PC-9 (cell line): ENCODE results near the gene ADD3.

Experiments used
- EZH2 ChIP-seq: fragments of 200-600 bp; sonication (generic); IDR thresholded peaks from 2 replicates; pipeline ENCODE4 v1.8.0; 2017; ENCODE audit warnings: antibody characterized with exemption, low read depth
- TF ChIP-seq, protein P1 (sequence below): fragments of 200-600 bp; sonication (generic); conservative IDR thresholded peaks from 2 replicates; pipeline ENCODE4 v1.6.1; 2017; ENCODE audit warnings: mixed run types, antibody characterized with exemption, mild to moderate bottlenecking, moderate library complexity

- TF ChIP-seq, protein P1, sequence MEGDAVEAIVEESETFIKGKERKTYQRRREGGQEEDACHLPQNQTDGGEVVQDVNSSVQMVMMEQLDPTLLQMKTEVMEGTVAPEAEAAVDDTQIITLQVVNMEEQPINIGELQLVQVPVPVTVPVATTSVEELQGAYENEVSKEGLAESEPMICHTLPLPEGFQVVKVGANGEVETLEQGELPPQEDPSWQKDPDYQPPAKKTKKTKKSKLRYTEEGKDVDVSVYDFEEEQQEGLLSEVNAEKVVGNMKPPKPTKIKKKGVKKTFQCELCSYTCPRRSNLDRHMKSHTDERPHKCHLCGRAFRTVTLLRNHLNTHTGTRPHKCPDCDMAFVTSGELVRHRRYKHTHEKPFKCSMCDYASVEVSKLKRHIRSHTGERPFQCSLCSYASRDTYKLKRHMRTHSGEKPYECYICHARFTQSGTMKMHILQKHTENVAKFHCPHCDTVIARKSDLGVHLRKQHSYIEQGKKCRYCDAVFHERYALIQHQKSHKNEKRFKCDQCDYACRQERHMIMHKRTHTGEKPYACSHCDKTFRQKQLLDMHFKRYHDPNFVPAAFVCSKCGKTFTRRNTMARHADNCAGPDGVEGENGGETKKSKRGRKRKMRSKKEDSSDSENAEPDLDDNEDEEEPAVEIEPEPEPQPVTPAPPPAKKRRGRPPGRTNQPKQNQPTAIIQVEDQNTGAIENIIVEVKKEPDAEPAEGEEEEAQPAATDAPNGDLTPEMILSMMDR = no peak
- TF ChIP-seq EZH2 = no peak
These were observed 121.7 kb downstream of the ADD3 start for GRCh38 chr10:110129490-110129889.
